ENCODE measurements around the gene TRMT61A. TPM values are rescaled to one million over a fixed set of nuclear protein-coding genes. Genes with fewer than 3 reads are reported as not detected.

The TRMT61A gene
- total and polyA plus RNA-seq, 10 of the 15 experiments (the other 5 are each of a cell fraction or from before 2014, with no cell fraction given): 0.11 to 21.9 (median 11.4) TPM

GRCh38 chr14:103531421-103532215, 2.6 kb downstream of the TRMT61A start:
- intact Hi-C loops (cut with micrococcal nuclease; ENCODE audit: unreplicated experiment): no loop called here
- ChIA-PET SMC1A (ENCODE audit: uncharacterized antibody, unreplicated experiment) (no interaction called here), CTCF (interaction anchor here (1.1 to 5.3 kb wide), 3 partner anchors 13 to 20 kb away, joined by 3 to 39 read pairs (median 4); no protein-coding TSS in a partner anchor), POLR2A (interaction anchor here (0.6 kb wide), 1 partner anchor 904 kb away, joined by 3 read pairs; no protein-coding TSS in a partner anchor), RAD21 (ENCODE audit: unreplicated experiment) (no interaction called here)
- H2AFZ ChIP-seq (ENCODE audit: control insufficient read depth, low read depth, low read length): no peak overlapping the region
- H3K79me2 ChIP-seq (ENCODE audit: control insufficient read depth, insufficient read depth, low read length): peaks cover 30% of the 10 kb centered on the region
- FAIRE-seq (no peak), ATAC-seq (no peak), DNase-seq (ENCODE audit: low read depth, low spot score) (no peak)
- peaks cover 0 to 6% of the 10 kb centered on the region in 2 experiments; a peak in 2 of 4 replicates for H3K36me3 ChIP-seq (ENCODE audit: control insufficient read depth in 2 of 2, insufficient read depth in 2 of 2, low read length in 1 of 2)
- BruUV-seq (replicated peaks): no TSS peak
- no peaks in the 10 kb centered on the region for H3K9me3 ChIP-seq (replicated peaks; ENCODE audit: control insufficient read depth, insufficient read depth, low read length)
- in situ Hi-C loops (cut with MboI): no loop called here
- H3K4me1 ChIP-seq (ENCODE audit: control insufficient read depth, insufficient read depth, low read length): peaks cover 22% of the 10 kb centered on the region
- WGBS (ENCODE audit: insufficient coverage, insufficient replicate concordance, low lambda C conversion rate, missing lambda C conversion rate): 89% methylated on average over 13 of the region's 15 CpGs
- no peak overlapping the region; the same call in 1 of the 2 replicates for H3K4me2 ChIP-seq (ENCODE audit: control insufficient read depth, insufficient read depth)
- no peak overlapping the region for H3K4me3 ChIP-seq
- H3K9ac ChIP-seq (ENCODE audit: control insufficient read depth, insufficient read depth, low read length): no peak overlapping the region
- no peak overlapping the region for H3K27ac ChIP-seq (ENCODE audit: control insufficient read depth, insufficient read depth)
- no peaks in the 10 kb centered on the region for H3K27me3 ChIP-seq (replicated peaks in 1 of 2; ENCODE audit: control insufficient read depth in 2 of 2, insufficient read depth in 2 of 2, low read length in 1 of 2)
- H4K20me1 ChIP-seq (ENCODE audit: control insufficient read depth, insufficient read depth): no peaks in the 10 kb centered on the region
- TF ChIP-seq PAX8 (IDR thresholded peaks at IDR 0.05) (no peak), NRF1 (conservative IDR thresholded peaks at IDR 0.05; ENCODE audit: low read depth, low read length) (no peak), WRNIP1 (IDR thresholded peaks at IDR 0.05; ENCODE audit: borderline replicate concordance, low read depth, low read length) (no peak), SMAD5 (IDR thresholded peaks at IDR 0.05; ENCODE audit: low read depth) (no peak)
